GM12864 (cell line): Measurements from ENCODE around the gene TRIM23.
A peak's percentile ranks its signal among the peaks of the same experiment; 100 is the strongest.
"Not testable (repeated sequence)": the region's sequence is repeated elsewhere in the genome, so short reads cannot be mapped to it uniquely, and the experiment has no call there.

Experiments used
- DNase-seq: peaks from one replicate; pipeline ENCODE4 v3.0.0-alpha.2; 2011; ENCODE audit warnings: low read depth
- H3K4me3 ChIP-seq: 2 replicates; pipeline ENCODE4 v1.5.1; 2011; ENCODE audit warnings: mild to moderate bottlenecking, low read depth, low read length, control low read depth
- TF ChIP-seq, protein P1 (sequence below): IDR thresholded peaks from 2 replicates; pipeline ENCODE4 v1.5.1; 2011; ENCODE audit warnings: low read depth, mild to moderate bottlenecking, moderate library complexity, low read length, control low read depth, inconsistent platforms; ENCODE audit errors: missing control alignments

The TRIM23 gene

DNA sequence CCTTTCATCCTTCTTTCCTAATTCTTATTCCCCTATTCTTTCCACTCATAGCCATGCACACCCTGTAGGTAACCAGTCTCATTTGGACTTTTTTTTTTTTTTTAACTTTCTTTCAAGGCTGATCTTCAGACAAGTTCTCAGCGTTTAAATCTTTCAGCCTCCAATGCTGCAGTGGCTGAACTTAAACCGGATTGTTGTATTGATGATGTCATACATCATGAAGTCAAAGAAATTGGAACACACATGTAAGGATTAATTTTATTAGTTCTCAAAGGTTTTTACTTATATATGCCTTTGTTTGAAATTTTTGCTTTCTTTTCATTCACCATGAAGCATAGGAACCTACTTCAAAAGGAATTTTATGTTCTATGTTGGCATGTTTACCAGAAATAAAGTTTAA, 22.8 kb upstream of the TRIM23 start:
- TF ChIP-seq, protein P1, sequence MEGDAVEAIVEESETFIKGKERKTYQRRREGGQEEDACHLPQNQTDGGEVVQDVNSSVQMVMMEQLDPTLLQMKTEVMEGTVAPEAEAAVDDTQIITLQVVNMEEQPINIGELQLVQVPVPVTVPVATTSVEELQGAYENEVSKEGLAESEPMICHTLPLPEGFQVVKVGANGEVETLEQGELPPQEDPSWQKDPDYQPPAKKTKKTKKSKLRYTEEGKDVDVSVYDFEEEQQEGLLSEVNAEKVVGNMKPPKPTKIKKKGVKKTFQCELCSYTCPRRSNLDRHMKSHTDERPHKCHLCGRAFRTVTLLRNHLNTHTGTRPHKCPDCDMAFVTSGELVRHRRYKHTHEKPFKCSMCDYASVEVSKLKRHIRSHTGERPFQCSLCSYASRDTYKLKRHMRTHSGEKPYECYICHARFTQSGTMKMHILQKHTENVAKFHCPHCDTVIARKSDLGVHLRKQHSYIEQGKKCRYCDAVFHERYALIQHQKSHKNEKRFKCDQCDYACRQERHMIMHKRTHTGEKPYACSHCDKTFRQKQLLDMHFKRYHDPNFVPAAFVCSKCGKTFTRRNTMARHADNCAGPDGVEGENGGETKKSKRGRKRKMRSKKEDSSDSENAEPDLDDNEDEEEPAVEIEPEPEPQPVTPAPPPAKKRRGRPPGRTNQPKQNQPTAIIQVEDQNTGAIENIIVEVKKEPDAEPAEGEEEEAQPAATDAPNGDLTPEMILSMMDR: no peak
- no peak for DNase-seq
- H3K4me3 ChIP-seq: no peak overlapping the region

DNA sequence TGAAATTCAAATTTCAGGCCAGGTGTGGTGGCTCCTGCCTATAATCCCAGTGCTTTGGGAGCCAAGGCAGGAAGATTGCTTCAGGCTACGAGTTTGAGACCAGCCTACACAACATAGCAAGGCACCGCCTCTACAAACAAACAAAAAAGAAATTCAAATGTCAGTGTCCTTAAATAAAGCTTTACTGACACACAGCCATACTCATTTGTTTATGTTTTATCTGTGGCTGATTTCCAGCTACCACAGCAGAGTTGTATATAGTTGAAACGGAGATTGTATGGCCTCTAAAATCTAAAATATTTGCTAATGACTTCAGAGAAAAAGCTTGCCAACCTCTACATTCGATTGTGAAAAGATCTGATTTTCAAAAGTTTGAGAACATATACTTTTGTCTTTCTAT, 16.1 kb upstream of the TRIM23 start:
- no peak overlapping the region for H3K4me3 ChIP-seq
- no peak for DNase-seq
- TF ChIP-seq, protein P1: no peak

DNA sequence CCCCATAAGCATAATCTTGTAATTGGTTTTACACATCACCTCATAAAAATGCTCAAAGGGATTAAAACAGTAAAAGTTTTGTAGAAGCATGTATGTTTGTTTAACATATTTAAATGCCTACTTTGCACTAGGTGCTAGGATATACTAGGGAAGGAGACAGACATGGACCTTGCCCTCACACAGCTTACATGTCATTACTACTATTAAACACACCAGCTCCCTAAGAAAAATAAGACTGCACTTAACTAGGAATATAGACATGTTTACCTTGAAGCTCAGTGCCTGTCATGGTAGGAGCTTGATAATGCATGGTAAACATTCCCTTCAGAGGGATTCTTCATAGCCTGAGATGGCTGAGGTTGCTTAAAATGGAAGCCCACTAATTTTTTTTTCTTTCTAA, 6.8 kb upstream of the TRIM23 start:
- no peak overlapping the region for H3K4me3 ChIP-seq
- no peak for DNase-seq
- TF ChIP-seq, protein P1: no peak

DNA sequence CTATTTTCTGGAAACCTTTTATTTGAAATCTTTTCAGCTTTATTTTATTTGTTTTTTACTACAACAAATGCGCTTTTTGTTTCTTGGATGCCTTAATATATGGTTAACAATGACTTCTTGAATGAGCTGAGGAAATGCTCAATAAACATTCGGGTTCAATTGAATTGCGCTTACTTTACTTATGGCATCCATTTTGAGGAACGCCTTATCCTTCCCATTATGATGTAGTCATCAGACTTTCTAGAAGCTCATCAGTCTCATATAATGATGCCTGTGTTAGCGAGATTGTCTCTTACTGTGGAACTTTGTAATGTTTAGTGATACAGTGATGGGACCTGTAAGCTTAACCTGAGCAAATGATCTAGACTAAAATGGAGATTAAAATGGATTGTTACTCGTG, 1.6 kb upstream of the TRIM23 start:
- DNase-seq: no peak
- TF ChIP-seq, protein P1: no peak
- H3K4me3 ChIP-seq: peak overlapping the region; percentile 90

DNA sequence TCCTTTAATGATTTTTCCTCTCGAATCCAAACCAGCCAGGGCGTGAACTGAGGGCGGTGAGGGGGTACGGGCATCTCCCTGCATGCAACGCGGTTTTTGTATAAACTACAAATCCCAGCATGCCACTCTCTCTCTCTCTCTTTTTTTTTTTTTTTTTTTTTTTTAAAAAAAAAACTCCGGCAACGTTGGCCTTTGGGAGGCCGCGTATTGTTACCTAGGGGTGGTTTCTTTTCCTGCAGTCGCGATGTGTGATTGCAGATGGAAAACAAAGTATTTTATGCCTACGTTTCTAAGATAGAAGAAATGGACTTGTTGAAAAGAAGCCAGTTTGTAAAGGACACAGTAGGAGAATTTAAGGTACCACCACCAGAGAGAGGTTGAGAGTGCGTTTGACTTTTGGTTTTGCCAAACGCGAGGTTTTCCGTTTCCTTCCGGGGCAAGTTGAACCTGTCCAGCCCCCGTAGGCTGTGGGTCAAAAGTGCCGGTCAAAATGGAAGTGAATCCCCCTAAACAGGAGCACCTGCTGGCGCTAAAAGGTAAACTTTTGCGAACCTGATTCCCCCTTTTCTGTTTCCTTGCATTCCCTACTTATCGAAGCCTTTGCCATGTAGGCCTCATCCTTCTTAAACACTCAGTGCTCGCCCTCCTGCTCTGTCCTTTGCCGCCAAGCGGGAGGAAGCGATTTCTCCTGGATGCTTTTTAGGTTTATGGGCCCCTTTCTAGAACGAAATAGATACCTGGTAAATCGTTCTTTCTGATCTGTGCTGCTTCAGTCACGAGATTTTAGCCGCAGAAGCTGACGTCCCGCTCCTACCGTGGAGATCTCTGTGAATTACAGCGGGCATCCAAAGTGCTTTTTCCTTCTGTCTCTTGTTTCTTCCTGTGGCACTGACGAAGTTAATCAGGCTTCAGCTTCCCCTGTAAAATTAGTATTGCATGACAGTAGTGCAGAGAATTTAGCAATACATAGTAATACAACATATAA, 730 bp upstream of the TRIM23 start, which contains the start of the genes SHLD3 and TRAPPC13:
SHLD3 (plus strand) TSS at position 457 of the 985 bp plus-strand sequence. CDS start 4,561 bp downstream, outside the sequence.
TRAPPC13 (plus strand) TSS at position 457 of the 985 bp plus-strand sequence; CDS start at position 491, 34 bp downstream.
- H3K4me3 ChIP-seq: peak within 1 kb of the TSS; percentile 90
- DNase-seq: peak; percentile 82
- TF ChIP-seq, protein P1: peak; percentile 30

GRCh38 chr5:65623482-65623881, 651 bp downstream of the TRIM23 start:
- DNase-seq: no peak
- peak overlapping the region; percentile 90 for H3K4me3 ChIP-seq
- TF ChIP-seq, protein P1: no peak

- not testable (repeated sequence) for DNase-seq, H3K4me3 ChIP-seq
These were observed 2.2 kb downstream of the TRIM23 start for GRCh38 chr5:65621961-65622360.
